22Rv1 (cell line): ENCODE results near the gene HSF2BP.
"Not testable (repeated sequence)": the region's sequence is repeated elsewhere in the genome, so short reads cannot be mapped to it uniquely, and the experiment has no call there.

Experiments
- CTCF ChIP-seq: fragments of 450-650 bp; IDR thresholded peaks from 2 replicates; pipeline ENCODE4 v1.5.1; 2017; ENCODE audit warnings: mild to moderate bottlenecking
- ZFX ChIP-seq: fragments of 450-650 bp; IDR thresholded peaks from 2 replicates; pipeline ENCODE4 v1.6.1; 2017; ENCODE audit warnings: antibody characterized with exemption, borderline replicate concordance

DNA sequence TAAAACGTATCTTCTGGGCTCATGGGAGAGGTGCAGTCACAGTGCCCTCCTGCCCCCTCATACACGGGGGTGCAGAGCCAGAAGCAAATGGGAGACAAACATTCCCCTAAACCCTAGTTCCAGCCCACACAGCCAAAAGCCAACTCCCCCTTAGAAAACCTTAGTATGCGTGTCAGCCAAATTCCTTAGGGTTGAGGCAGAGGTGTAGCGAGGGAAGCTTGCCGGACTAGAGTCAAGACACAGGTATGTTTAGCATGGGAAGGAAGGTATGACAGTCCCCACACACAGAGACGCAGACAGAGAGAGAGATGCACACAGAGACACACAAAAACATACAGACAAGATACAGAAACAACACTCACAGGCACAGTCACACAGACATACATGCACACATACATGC lies 141.6 kb downstream of the HSF2BP start:
- not testable (repeated sequence) for TF ChIP-seq CTCF, ZFX
